Tibial artery (tissue), 4 donors: ENCODE results near the gene TGFA.

Experiments
- DNase-seq, 2 donors: peaks; one replicate each; pipeline ENCODE4 v3.0.0-alpha.2; 2019
- H3K27ac ChIP-seq, 2 donors: fragments of 200-600 bp; sonication (generic) in 1 of 2; 1 replicate in 1 of 2; 2 replicates in 1 of 2; pipeline ENCODE4 v1.5.1; 2018 to 2019; ENCODE audit warnings: mild to moderate bottlenecking in 1 of 2
- H3K27me3 ChIP-seq, 2 donors: fragments of 200-600 bp; sonication (generic) in 1 of 2; one replicate each; pipeline versions ENCODE4 v1.5.1 to v1.6.0; 2016 to 2019
- H3K36me3 ChIP-seq, 3 donors: fragments of 200-600 bp; sonication (generic) in 2 of 3; one replicate each; pipeline ENCODE4 v1.5.1; 2016 to 2019; ENCODE audit warnings: mild to moderate bottlenecking in 2 of 3
- H3K4me1 ChIP-seq, 4 donors: fragments of 200-600 bp; sonication (generic) in 2 of 4; 1 replicate in 3 of 4; 2 replicates in 1 of 4; pipeline ENCODE4 v1.5.1; 2016 to 2019
- H3K4me3 ChIP-seq, 2 donors: fragments of 200-600 bp; sonication (generic) in 1 of 2; 1 replicate in 1 of 2; 2 replicates in 1 of 2; pipeline ENCODE4 v1.5.1; 2018 to 2019; ENCODE audit warnings: mild to moderate bottlenecking in 2 of 2
- H3K9me3 ChIP-seq, 3 donors: fragments of 200-600 bp; sonication (generic) in 1 of 3; one replicate each; pipeline ENCODE4 v1.5.1; 2016 to 2019
- CTCF ChIP-seq, 2 experiments: fragments of 200-600 bp in 1 of 2; fragments of 450-650 bp in 1 of 2; IDR thresholded peaks; one replicate each; pipeline ENCODE4 v1.5.1; 2017 to 2019; ENCODE audit warnings: antibody characterized with exemption in 2 of 2, mild to moderate bottlenecking in 1 of 2, moderate library complexity in 1 of 2
- intact Hi-C: fragments of 100-400 bp; cut with DNase I; formaldehyde crosslinking; loops from one replicate; pipeline ENCODE4 v1.15.0; 2023; ENCODE audit warnings: low total_unique reads

The TGFA gene

GRCh38 chr2:70504750-70505149 lies 48.9 kb downstream of the TGFA start:
- Histone ChIP-seq H3K27ac (no peak overlapping the region), H3K9me3 (no peaks in the 10 kb centered on the region), H3K36me3 (no peaks in the 10 kb centered on the region), H3K4me1 (no peaks in the 10 kb centered on the region), H3K27me3 (peaks cover 0 to 4% of the 10 kb centered on the region in 2 donors), H3K4me3 (no peak overlapping the region)
- no peak for DNase-seq
- intact Hi-C loops: no loop called here
- TF ChIP-seq CTCF (IDR thresholded peaks at IDR 0.05): no peak

- Histone ChIP-seq H3K36me3 (no peaks in the 10 kb centered on the region), H3K4me1 (no peaks in the 10 kb centered on the region), H3K27ac (no peak overlapping the region), H3K27me3 (peaks cover 0 to 12% of the 10 kb centered on the region in 2 donors), H3K9me3 (no peaks in the 10 kb centered on the region), H3K4me3 (no peak overlapping the region)
- no peak for DNase-seq
- no peak for TF ChIP-seq CTCF (IDR thresholded peaks at IDR 0.05)
- intact Hi-C loops: no loop called here
Observed at GRCh38 chr2:70503896-70504295, 49.7 kb downstream of the TGFA start.

DNA sequence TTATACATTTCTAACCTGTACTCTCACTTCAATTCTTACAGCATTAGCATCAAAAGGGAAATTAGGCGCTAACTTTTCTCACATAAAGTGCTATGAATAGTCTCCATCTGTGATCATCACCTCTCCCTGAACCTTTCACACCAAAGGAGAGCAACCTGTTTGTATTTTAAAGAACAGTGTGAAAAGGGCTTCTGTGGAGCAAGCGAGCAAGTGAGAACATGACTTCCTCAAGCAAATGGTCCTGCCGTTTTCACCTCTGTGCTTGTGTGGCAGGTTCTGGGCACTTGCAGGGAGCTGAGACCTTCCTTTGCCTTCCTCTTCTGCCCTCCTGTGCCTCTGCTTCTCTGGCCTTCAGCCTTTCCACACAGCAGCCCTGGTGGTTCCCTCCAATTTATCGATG lies 51.9 kb downstream of the TGFA start:
- no peaks in the 10 kb centered on the region for H3K4me1 ChIP-seq
- intact Hi-C loops: no loop called here
- H3K27ac ChIP-seq: no peak overlapping the region
- H3K27me3 ChIP-seq: peaks cover 0 to 12% of the 10 kb centered on the region in 2 donors
- no peak for DNase-seq
- no peak overlapping the region for H3K4me3 ChIP-seq
- no peak for TF ChIP-seq CTCF (IDR thresholded peaks at IDR 0.05)
- no peaks in the 10 kb centered on the region for H3K9me3 ChIP-seq
- H3K36me3 ChIP-seq: no peaks in the 10 kb centered on the region

GRCh38 chr2:70501215-70501614 lies 52.4 kb downstream of the TGFA start:
- no peak for DNase-seq
- Histone ChIP-seq H3K36me3 (no peaks in the 10 kb centered on the region), H3K27me3 (peaks cover 0 to 12% of the 10 kb centered on the region in 2 donors), H3K4me1 (no peaks in the 10 kb centered on the region), H3K4me3 (no peak overlapping the region), H3K27ac (no peak overlapping the region), H3K9me3 (no peaks in the 10 kb centered on the region)
- TF ChIP-seq CTCF (IDR thresholded peaks at IDR 0.05): no peak
- intact Hi-C loops: no loop called here

- intact Hi-C loops: no loop called here
- H3K4me3 ChIP-seq: no peak overlapping the region
- no peak for DNase-seq
- H3K27ac ChIP-seq: no peak overlapping the region
- no peaks in the 10 kb centered on the region for H3K4me1 ChIP-seq
- peaks cover 0 to 12% of the 10 kb centered on the region in 2 donors for H3K27me3 ChIP-seq
- H3K36me3 ChIP-seq: no peaks in the 10 kb centered on the region
- no peaks in the 10 kb centered on the region for H3K9me3 ChIP-seq
- TF ChIP-seq CTCF (IDR thresholded peaks at IDR 0.05): no peak
Observed at GRCh38 chr2:70499253-70499652, 54.4 kb downstream of the TGFA start.

DNA sequence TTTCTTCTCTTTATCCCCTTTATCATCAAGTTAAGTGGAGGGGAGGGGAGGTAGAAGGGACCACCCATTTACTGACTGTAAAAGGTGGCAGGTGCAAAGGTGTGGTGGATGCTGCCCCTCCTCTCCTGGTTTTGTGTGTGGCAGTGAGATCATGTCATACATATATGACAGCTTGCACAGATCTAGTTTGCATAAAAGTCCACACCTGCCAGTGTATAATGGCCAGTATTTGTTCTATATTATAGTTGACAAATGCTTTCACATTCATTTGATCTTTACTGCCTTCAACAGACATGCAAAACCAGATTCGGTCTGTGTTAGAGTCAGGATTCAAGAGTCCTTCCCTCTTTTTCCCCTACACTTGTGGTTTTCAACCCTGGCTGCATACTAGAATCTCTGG lies 55.1 kb downstream of the TGFA start:
- Histone ChIP-seq H3K4me1 (no peaks in the 10 kb centered on the region), H3K27ac (no peak overlapping the region), H3K9me3 (no peaks in the 10 kb centered on the region), H3K36me3 (no peaks in the 10 kb centered on the region), H3K27me3 (peaks cover 0 to 12% of the 10 kb centered on the region in 2 donors), H3K4me3 (no peak overlapping the region)
- DNase-seq: no peak
- intact Hi-C loops: no loop called here
- TF ChIP-seq CTCF (IDR thresholded peaks at IDR 0.05): no peak
